ENCODE data around the gene ARL14.
"Not testable (repeated sequence)": the region's sequence is repeated elsewhere in the genome, so short reads cannot be mapped to it uniquely, and the experiment has no call there.

ARL14 gene

GRCh38 chr3:160678292-160678842, 1.4 kb downstream of the ARL14 start:
- DNase-seq, result no peak

GRCh38 chr3:160684368-160684740, 7.4 kb downstream of the ARL14 start:
- DNase-seq, result no peak

GRCh38 chr3:160685144-160685766, 8.3 kb downstream of the ARL14 start:
- DNase-seq, result no peak

GRCh38 chr3:160686955-160687535, 10.1 kb downstream of the ARL14 start:
- DNase-seq, result no peak

GRCh38 chr3:160691151-160691550, 14.2 kb downstream of the ARL14 start:
- no peak for DNase-seq

- DNase-seq, result no peak
Observed at GRCh38 chr3:160691962-160692361, 15.0 kb downstream of the ARL14 start.

- DNase-seq, result no peak
Observed at GRCh38 chr3:160693191-160693590, 16.2 kb downstream of the ARL14 start.

GRCh38 chr3:160694345-160694744, 17.4 kb downstream of the ARL14 start:
- DNase-seq, result no peak

- DNase-seq, result no peak
Observed at GRCh38 chr3:160695003-160695402, 18.0 kb downstream of the ARL14 start.

GRCh38 chr3:160695915-160696327, 19.0 kb downstream of the ARL14 start:
- DNase-seq, result no peak

GRCh38 chr3:160697637-160698380, 20.8 kb downstream of the ARL14 start:
- no peak for DNase-seq

- no peak for DNase-seq
Observed at GRCh38 chr3:160698599-160699195, 21.7 kb downstream of the ARL14 start.

GRCh38 chr3:160701490-160701889, 24.5 kb downstream of the ARL14 start:
- DNase-seq, result no peak

- DNase-seq, result no peak
Observed at GRCh38 chr3:160702290-160702689, 25.3 kb downstream of the ARL14 start.

GRCh38 chr3:160703974-160704373, 27.0 kb downstream of the ARL14 start:
- no peak for DNase-seq

- DNase-seq, result peak; percentile 18
Observed at GRCh38 chr3:160707187-160707794, 30.3 kb downstream of the ARL14 start.

- DNase-seq, result no peak
Observed at GRCh38 chr3:160709477-160710182, 32.7 kb downstream of the ARL14 start.

GRCh38 chr3:160713144-160713543, 36.2 kb downstream of the ARL14 start:
- DNase-seq, result not testable (repeated sequence)

GRCh38 chr3:160719710-160720109, 42.8 kb downstream of the ARL14 start:
- DNase-seq, result no peak

- no peak for DNase-seq
Observed at GRCh38 chr3:160720123-160720746, 43.3 kb downstream of the ARL14 start.

- no peak for DNase-seq
Observed at GRCh38 chr3:160722331-160722730, 45.4 kb downstream of the ARL14 start.

- no peak for DNase-seq
Observed at GRCh38 chr3:160725338-160725737, 48.4 kb downstream of the ARL14 start.
